Forelimb muscle (tissue), 1 donor: ENCODE results near the gene ARX. TPM values are rescaled to one million over a fixed set of nuclear protein-coding genes. Genes with fewer than 3 reads are reported as not detected.

Experiments
- DNase-seq: peaks from one replicate; pipeline ENCODE4 v3.0.0-alpha.2; 2013; ENCODE audit warnings: low read depth
- polyA plus RNA-seq: library from polyadenylated mRNA; unstranded; fragments of 120-200 nt; gene quantifications from one replicate; pipeline ENCODE4 v1.2.1, GENCODE V29; 2013; ENCODE audit not compliant: insufficient read length

Gene ARX
- polyA plus RNA-seq = 5.7 TPM

GRCh38 chrX:25015486-25016360 is at the start of gene ARX:
Gene ARX, minus strand, starts transcription at chrX:25015965. Its CDS starts 228 bp downstream, at chrX:25015737.
- DNase-seq = peak; percentile 13

GRCh38 chrX:25059273-25059672 is 43.5 kb upstream of the ARX start:
- DNase-seq = no peak

- DNase-seq = no peak
Measured at GRCh38 chrX:25052798-25053534, 37.2 kb upstream of the ARX start.

- DNase-seq = no peak
Measured at GRCh38 chrX:25049971-25050370, 34.2 kb upstream of the ARX start.

GRCh38 chrX:25049357-25049756 is 33.6 kb upstream of the ARX start:
- peak; percentile 5 for DNase-seq

GRCh38 chrX:25048178-25048577 is 32.4 kb upstream of the ARX start:
- DNase-seq = no peak

- no peak for DNase-seq
Measured at GRCh38 chrX:25043192-25043591, 27.4 kb upstream of the ARX start.

GRCh38 chrX:25039036-25039435 is 23.3 kb upstream of the ARX start:
- DNase-seq = no peak

GRCh38 chrX:25034889-25035288 is 19.1 kb upstream of the ARX start:
- DNase-seq = no peak

GRCh38 chrX:25029288-25029825 is 13.6 kb upstream of the ARX start:
- no peak for DNase-seq

GRCh38 chrX:25028726-25029125 is 13.0 kb upstream of the ARX start:
- no peak for DNase-seq

GRCh38 chrX:25026576-25026975 is 10.8 kb upstream of the ARX start:
- no peak for DNase-seq

GRCh38 chrX:25025615-25026014 is 9.8 kb upstream of the ARX start:
- DNase-seq = no peak

- no peak for DNase-seq
Measured at GRCh38 chrX:25023908-25024307, 8.1 kb upstream of the ARX start.

- DNase-seq = no peak
Measured at GRCh38 chrX:25022499-25023325, 6.9 kb upstream of the ARX start.

- no peak for DNase-seq
Measured at GRCh38 chrX:25020905-25021449, 5.2 kb upstream of the ARX start.

GRCh38 chrX:25020391-25020904 is 4.7 kb upstream of the ARX start:
- no peak for DNase-seq

- DNase-seq = no peak
Measured at GRCh38 chrX:25019707-25020390, 4.1 kb upstream of the ARX start.

GRCh38 chrX:25018682-25019081 is 2.9 kb upstream of the ARX start:
- DNase-seq = no peak

GRCh38 chrX:25017667-25018247 is 2.0 kb upstream of the ARX start:
- no peak for DNase-seq
